Gastroesophageal sphincter (tissue), 3 donors: ENCODE data around the gene THBS3.
A peak's percentile ranks its signal among the peaks of the same experiment; 100 is the strongest.

Experiments
- EP300 ChIP-seq: sonication (generic); formaldehyde crosslinking; IDR thresholded peaks from one replicate; pipeline ENCODE4 v1.6.1; 2017; ENCODE audit warnings: antibody characterized with exemption, mild to moderate bottlenecking
- POLR2A ChIP-seq, 2 donors: fragments of 450-650 bp; IDR thresholded peaks; one replicate each; pipeline ENCODE4 v1.6.1; 2017; ENCODE audit warnings: antibody characterized with exemption in 2 of 2, mild to moderate bottlenecking in 2 of 2, moderate library complexity in 1 of 2
- POLR2AphosphoS5 ChIP-seq: sonication (generic); formaldehyde crosslinking; IDR thresholded peaks from one replicate; pipeline ENCODE4 v1.6.1; 2017; ENCODE audit warnings: antibody characterized with exemption
- TF ChIP-seq, protein P1 (sequence below), 4 experiments: fragments of 200-600 bp in 2 of 4; fragments of 450-650 bp in 2 of 4; sonication (generic) in 1 of 4; IDR thresholded peaks; one replicate each; pipeline ENCODE4 v1.5.1; 2017 to 2019; ENCODE audit warnings: antibody characterized with exemption in 4 of 4, mild to moderate bottlenecking in 2 of 4, moderate library complexity in 2 of 4

DNA sequence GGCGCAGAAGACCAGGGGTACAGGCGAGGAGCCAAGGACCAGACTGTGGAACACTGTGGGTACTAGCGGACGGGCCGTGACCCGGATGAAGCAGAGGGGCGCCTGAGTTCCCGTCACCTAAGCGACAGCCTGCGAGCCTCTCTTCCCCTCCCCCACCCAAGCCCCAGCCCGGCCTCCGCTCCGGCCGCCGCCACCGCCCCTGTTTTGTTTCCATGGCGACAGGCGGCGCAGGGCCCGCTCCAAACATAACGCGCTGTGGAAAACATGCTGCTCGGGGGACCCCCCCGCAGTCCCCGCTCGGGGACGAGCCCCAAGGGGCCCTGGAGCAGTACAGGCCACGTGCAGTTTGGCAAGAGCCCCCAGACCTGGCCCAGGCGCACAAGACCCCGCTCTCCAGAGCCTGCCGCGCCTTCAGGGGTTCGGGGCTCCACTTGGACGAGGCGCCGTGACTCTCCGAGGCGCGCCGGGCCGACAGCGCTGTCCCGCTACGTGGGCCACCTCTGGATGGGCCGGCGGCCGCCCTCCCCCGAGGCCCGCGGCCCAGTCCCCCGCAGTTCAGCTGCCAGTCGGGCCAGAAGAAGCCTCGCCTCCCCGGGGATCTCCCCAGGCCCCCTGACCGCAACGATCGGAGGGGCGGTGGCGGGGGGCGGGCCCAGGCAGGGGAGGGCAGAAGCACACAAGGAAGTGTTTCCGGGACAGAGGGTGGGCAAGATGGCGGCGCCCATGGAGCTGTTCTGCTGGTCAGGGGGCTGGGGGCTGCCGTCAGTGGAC is 1.0 kb upstream of the THBS3 start, which contains the start of gene MTX1:
- TF ChIP-seq, protein P1, sequence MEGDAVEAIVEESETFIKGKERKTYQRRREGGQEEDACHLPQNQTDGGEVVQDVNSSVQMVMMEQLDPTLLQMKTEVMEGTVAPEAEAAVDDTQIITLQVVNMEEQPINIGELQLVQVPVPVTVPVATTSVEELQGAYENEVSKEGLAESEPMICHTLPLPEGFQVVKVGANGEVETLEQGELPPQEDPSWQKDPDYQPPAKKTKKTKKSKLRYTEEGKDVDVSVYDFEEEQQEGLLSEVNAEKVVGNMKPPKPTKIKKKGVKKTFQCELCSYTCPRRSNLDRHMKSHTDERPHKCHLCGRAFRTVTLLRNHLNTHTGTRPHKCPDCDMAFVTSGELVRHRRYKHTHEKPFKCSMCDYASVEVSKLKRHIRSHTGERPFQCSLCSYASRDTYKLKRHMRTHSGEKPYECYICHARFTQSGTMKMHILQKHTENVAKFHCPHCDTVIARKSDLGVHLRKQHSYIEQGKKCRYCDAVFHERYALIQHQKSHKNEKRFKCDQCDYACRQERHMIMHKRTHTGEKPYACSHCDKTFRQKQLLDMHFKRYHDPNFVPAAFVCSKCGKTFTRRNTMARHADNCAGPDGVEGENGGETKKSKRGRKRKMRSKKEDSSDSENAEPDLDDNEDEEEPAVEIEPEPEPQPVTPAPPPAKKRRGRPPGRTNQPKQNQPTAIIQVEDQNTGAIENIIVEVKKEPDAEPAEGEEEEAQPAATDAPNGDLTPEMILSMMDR (IDR thresholded peaks at IDR 0.05): peak in 1 of 4 experiments; percentile 4
- TF ChIP-seq POLR2A (IDR thresholded peaks at IDR 0.05) (peak; percentile 68 to 81), EP300 (no peak), POLR2AphosphoS5 (peak; percentile 74)
